GM10248 (cell line): ENCODE data around the gene BICD2.

ENCODE experiments used
- CTCF ChIA-PET: fragments of 300-600 bp; sonication (Branson Sonifier 250); formaldehyde crosslinking; extraction: SDS; loops from one replicate; lab custom pipeline; 2021; ENCODE audit warnings: antibody characterized with exemption; lab: Yijun Ruan, JAX
- POLR2A ChIA-PET: fragments of 350-650 bp; sonication (Branson Sonifier 250); formaldehyde crosslinking; extraction: SDS; loops from one replicate; lab custom pipeline; 2020; ENCODE audit warnings: antibody characterized with exemption; lab: Yijun Ruan, JAX
- DNase-seq: peaks from one replicate; pipeline ENCODE4 v3.0.0; 2012; ENCODE audit errors: extremely low spot score
- TF ChIP-seq, protein P1 (sequence below): IDR thresholded peaks from 2 replicates; pipeline ENCODE4 v1.5.1; 2012; ENCODE audit warnings: mild to moderate bottlenecking, low read depth; ENCODE audit errors: extremely low read depth, missing control alignments, control extremely low read depth

BICD2 gene

GRCh38 chr9:92709240-92709639 lies 55.4 kb downstream of the BICD2 start:
- POLR2A ChIA-PET = no interaction called here

DNA sequence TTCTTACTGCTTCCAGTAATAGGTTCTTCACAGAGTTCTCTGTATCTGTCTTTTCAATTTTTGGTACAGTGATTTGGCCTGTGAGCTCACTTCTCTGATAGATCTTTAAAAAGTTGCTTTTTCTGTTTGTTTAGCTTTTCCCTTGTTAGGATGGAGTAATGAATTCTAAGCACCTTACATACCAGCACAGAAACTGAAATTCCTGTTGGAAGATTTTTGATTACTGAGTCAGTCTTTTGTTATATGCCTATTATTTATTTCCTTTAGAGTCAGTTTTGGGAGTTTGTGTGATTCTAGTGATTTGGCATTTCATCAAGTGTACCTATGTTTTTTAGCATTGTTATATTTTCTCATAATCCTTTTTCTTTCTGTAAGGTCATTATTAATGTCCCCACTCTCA lies 57.1 kb downstream of the BICD2 start:
- DNase-seq = no peak
- ChIA-PET CTCF (interaction anchor here (0.9 to 2.1 kb wide), 8 partner anchors 9 to 569 kb away, joined by 3 to 10 read pairs (median 4); no protein-coding TSS in a partner anchor), POLR2A (no interaction called here)
- TF ChIP-seq, protein P1, sequence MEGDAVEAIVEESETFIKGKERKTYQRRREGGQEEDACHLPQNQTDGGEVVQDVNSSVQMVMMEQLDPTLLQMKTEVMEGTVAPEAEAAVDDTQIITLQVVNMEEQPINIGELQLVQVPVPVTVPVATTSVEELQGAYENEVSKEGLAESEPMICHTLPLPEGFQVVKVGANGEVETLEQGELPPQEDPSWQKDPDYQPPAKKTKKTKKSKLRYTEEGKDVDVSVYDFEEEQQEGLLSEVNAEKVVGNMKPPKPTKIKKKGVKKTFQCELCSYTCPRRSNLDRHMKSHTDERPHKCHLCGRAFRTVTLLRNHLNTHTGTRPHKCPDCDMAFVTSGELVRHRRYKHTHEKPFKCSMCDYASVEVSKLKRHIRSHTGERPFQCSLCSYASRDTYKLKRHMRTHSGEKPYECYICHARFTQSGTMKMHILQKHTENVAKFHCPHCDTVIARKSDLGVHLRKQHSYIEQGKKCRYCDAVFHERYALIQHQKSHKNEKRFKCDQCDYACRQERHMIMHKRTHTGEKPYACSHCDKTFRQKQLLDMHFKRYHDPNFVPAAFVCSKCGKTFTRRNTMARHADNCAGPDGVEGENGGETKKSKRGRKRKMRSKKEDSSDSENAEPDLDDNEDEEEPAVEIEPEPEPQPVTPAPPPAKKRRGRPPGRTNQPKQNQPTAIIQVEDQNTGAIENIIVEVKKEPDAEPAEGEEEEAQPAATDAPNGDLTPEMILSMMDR = no peak

More at GRCh38 chr9:92709240-92709639, 55.4 kb downstream of the BICD2 start:
- TF ChIP-seq, protein P1 = no peak
- DNase-seq = no peak
- CTCF ChIA-PET = interaction anchor here (0.7 to 1.1 kb wide), 3 partner anchors 24 to 569 kb away, joined by 3 read pairs; no protein-coding TSS in a partner anchor

GRCh38 chr9:92706218-92706940 lies 58.3 kb downstream of the BICD2 start:
- ChIA-PET CTCF (interaction anchor here (0.7 to 2.3 kb wide), 13 partner anchors 8 to 571 kb away, joined by 3 to 10 read pairs (median 3); no protein-coding TSS in a partner anchor), POLR2A (no interaction called here)
- TF ChIP-seq, protein P1 = peak; percentile 83
- DNase-seq = peak; percentile 50

- ChIA-PET CTCF (interaction anchor here (1.0 to 2.4 kb wide), 7 partner anchors 10 to 566 kb away, joined by 3 to 9 read pairs (median 5); no protein-coding TSS in a partner anchor), POLR2A (no interaction called here)
- TF ChIP-seq, protein P1 = no peak
- DNase-seq = no peak
Observed at GRCh38 chr9:92704528-92704927, 60.1 kb downstream of the BICD2 start.

GRCh38 chr9:92696619-92697018 lies 68.0 kb downstream of the BICD2 start:
- POLR2A ChIA-PET = no interaction called here
- DNase-seq = no peak
- TF ChIP-seq, protein P1 = no peak
- CTCF ChIA-PET = interaction anchor here (2.0 kb wide), 1 partner anchor 10 kb away, joined by 9 read pairs; no protein-coding TSS in a partner anchor

GRCh38 chr9:92686954-92687353 lies 77.7 kb downstream of the BICD2 start:
- DNase-seq = no peak
- ChIA-PET CTCF (interaction anchor here (1.6 kb wide), 1 partner anchor 30 kb away, joined by 5 read pairs; no protein-coding TSS in a partner anchor), POLR2A (no interaction called here)
- TF ChIP-seq, protein P1 = no peak
